ENCODE data around the gene RGS9. TPM values are rescaled to one million over a fixed set of nuclear protein-coding genes. Genes with fewer than 3 reads are reported as not detected.

Gene RGS9
- total and polyA plus RNA-seq, 2 donors (not counting 1 experiment from before 2014, with no cell fraction given) = 1.6 to 1.7 TPM

- no peak overlapping the region for H3K4me2 ChIP-seq (ENCODE audit: extremely low read depth, insufficient read depth, low read length)
- H3K4me1 ChIP-seq (ENCODE audit: control insufficient read depth, extremely low read depth, insufficient read depth, low read length) = no peaks in the 10 kb centered on the region
- H3K9ac ChIP-seq (ENCODE audit: insufficient read depth, low read length) = no peak overlapping the region
- H3K27ac ChIP-seq (ENCODE audit: insufficient read depth, low read length) = no peak overlapping the region
- H3K36me3 ChIP-seq (ENCODE audit: control insufficient read depth, insufficient read depth, low read length) = no peaks in the 10 kb centered on the region
- H2AFZ ChIP-seq (ENCODE audit: low read length) = no peak overlapping the region
- no peak overlapping the region for H3K4me3 ChIP-seq (replicated peaks in 1 of 4; ENCODE audit: control extremely low read depth in 1 of 4, insufficient read depth in 1 of 4, low read depth in 3 of 4, low read length in 4 of 4)
- H3K27me3 ChIP-seq (ENCODE audit: control insufficient read depth, insufficient read depth, low read length) = no peaks in the 10 kb centered on the region
- no peaks in the 10 kb centered on the region for H3K79me2 ChIP-seq (ENCODE audit: control insufficient read depth, insufficient read depth, low read length)
- no peaks in the 10 kb centered on the region for H4K20me1 ChIP-seq (ENCODE audit: control insufficient read depth, extremely low read depth, insufficient read depth, low read length)
- no peak for DNase-seq (ENCODE audit: low read depth in 2 of 2)
- no peaks in the 10 kb centered on the region for H3K9me3 ChIP-seq (ENCODE audit: control insufficient read depth, insufficient read depth, low read depth, low read length)
- TF ChIP-seq EZH2 (IDR thresholded peaks at IDR 0.05; ENCODE audit: low read length, missing control alignments) = no peak
- no peak for TF ChIP-seq CTCF (conservative IDR thresholded peaks at IDR 0.05 in 1 of 2, IDR thresholded peaks at IDR 0.05 in 1 of 2; ENCODE audit: low read depth in 1 of 2, low read length in 2 of 2)
Measured at GRCh38 chr17:65196617-65197016, 59.4 kb downstream of the RGS9 start.

- Histone ChIP-seq H3K9ac (ENCODE audit: insufficient read depth, low read length) (no peak overlapping the region), H3K9me3 (ENCODE audit: control insufficient read depth, insufficient read depth, low read depth, low read length) (no peaks in the 10 kb centered on the region), H4K20me1 (ENCODE audit: control insufficient read depth, extremely low read depth, insufficient read depth, low read length) (no peaks in the 10 kb centered on the region), H2AFZ (ENCODE audit: low read length) (no peak overlapping the region), H3K4me1 (ENCODE audit: control insufficient read depth, extremely low read depth, insufficient read depth, low read length) (no peaks in the 10 kb centered on the region), H3K4me3 (replicated peaks in 1 of 4; ENCODE audit: control extremely low read depth in 1 of 4, insufficient read depth in 1 of 4, low read depth in 3 of 4, low read length in 4 of 4) (no peak overlapping the region), H3K27me3 (ENCODE audit: control insufficient read depth, insufficient read depth, low read length) (no peaks in the 10 kb centered on the region), H3K4me2 (ENCODE audit: extremely low read depth, insufficient read depth, low read length) (no peak overlapping the region), H3K36me3 (ENCODE audit: control insufficient read depth, insufficient read depth, low read length) (no peaks in the 10 kb centered on the region), H3K79me2 (ENCODE audit: control insufficient read depth, insufficient read depth, low read length) (no peaks in the 10 kb centered on the region), H3K27ac (ENCODE audit: insufficient read depth, low read length) (no peak overlapping the region)
- no peak for DNase-seq (ENCODE audit: low read depth in 2 of 2)
- TF ChIP-seq CTCF (conservative IDR thresholded peaks at IDR 0.05 in 1 of 2, IDR thresholded peaks at IDR 0.05 in 1 of 2; ENCODE audit: low read depth in 1 of 2, low read length in 2 of 2) (no peak), EZH2 (IDR thresholded peaks at IDR 0.05; ENCODE audit: low read length, missing control alignments) (no peak)
Measured at GRCh38 chr17:65197201-65197600, 60.0 kb downstream of the RGS9 start.

- Histone ChIP-seq H3K27me3 (ENCODE audit: control insufficient read depth, insufficient read depth, low read length) (no peaks in the 10 kb centered on the region), H3K27ac (ENCODE audit: insufficient read depth, low read length) (no peak overlapping the region), H2AFZ (ENCODE audit: low read length) (no peak overlapping the region), H3K4me2 (ENCODE audit: extremely low read depth, insufficient read depth, low read length) (no peak overlapping the region), H3K4me3 (replicated peaks in 1 of 4; ENCODE audit: control extremely low read depth in 1 of 4, insufficient read depth in 1 of 4, low read depth in 3 of 4, low read length in 4 of 4) (no peak overlapping the region), H3K4me1 (ENCODE audit: control insufficient read depth, extremely low read depth, insufficient read depth, low read length) (no peaks in the 10 kb centered on the region), H3K79me2 (ENCODE audit: control insufficient read depth, insufficient read depth, low read length) (no peaks in the 10 kb centered on the region), H4K20me1 (ENCODE audit: control insufficient read depth, extremely low read depth, insufficient read depth, low read length) (no peaks in the 10 kb centered on the region), H3K9ac (ENCODE audit: insufficient read depth, low read length) (no peak overlapping the region), H3K9me3 (ENCODE audit: control insufficient read depth, insufficient read depth, low read depth, low read length) (no peaks in the 10 kb centered on the region), H3K36me3 (ENCODE audit: control insufficient read depth, insufficient read depth, low read length) (no peaks in the 10 kb centered on the region)
- DNase-seq (ENCODE audit: low read depth in 2 of 2) = peak; percentile 45 to 78
- TF ChIP-seq CTCF (conservative IDR thresholded peaks at IDR 0.05 in 1 of 2, IDR thresholded peaks at IDR 0.05 in 1 of 2; ENCODE audit: low read depth in 1 of 2, low read length in 2 of 2) (peak; percentile 64 to 66), EZH2 (IDR thresholded peaks at IDR 0.05; ENCODE audit: low read length, missing control alignments) (no peak)
Measured at GRCh38 chr17:65198653-65199382, 61.6 kb downstream of the RGS9 start.

Data from fibroblast of lung (primary cell).